ENCODE results near the gene NTPCR.

DNA sequence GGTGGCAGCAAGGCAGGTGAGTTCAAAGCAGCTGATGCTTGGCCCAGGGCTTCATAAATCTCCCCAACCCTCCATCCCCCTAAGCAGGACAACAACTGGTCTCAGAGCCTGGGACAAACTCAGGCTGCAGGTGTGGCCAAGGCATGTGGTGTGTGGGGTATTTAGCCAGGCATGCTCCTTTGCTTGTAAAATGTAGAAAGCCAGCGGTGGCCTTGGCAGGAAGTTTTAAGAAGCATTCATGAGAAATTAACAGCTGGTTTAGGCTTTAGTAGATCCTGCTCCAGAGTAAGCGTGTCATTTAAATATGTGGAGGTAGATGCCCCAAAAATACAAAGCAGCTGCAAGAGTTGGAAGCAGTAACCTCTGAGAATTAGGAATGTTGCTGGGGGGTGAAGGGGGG lies 44.8 kb downstream of the NTPCR start:
- no peak for TF ChIP-seq CTCF (IDR thresholded peaks at IDR 0.05)
- TF ChIP-seq EP300 (IDR thresholded peaks at IDR 0.05), result no peak
- TF ChIP-seq POLR2A (IDR thresholded peaks at IDR 0.05), result no peak

All from gastroesophageal sphincter (tissue), 3 donors.